Breast epithelium (tissue), 4 donors: ENCODE measurements around the gene IL21R. TPM values are rescaled to one million over a fixed set of nuclear protein-coding genes. Genes with fewer than 3 reads are reported as not detected.

Source experiments
- DNase-seq, 2 donors: peaks; one replicate each; pipeline ENCODE4 v3.0.0-alpha.2; 2019; ENCODE audit warnings: low spot score in 2 of 2
- H3K27ac ChIP-seq, 2 donors: fragments of 200-600 bp; sonication (generic) in 1 of 2; one replicate each; pipeline ENCODE4 v1.5.1; 2016 to 2019; ENCODE audit warnings: mild to moderate bottlenecking in 1 of 2
- H3K27me3 ChIP-seq, 2 donors: fragments of 200-600 bp; sonication (generic) in 1 of 2; one replicate each; pipeline versions ENCODE4 v1.5.1 to v1.6.0; 2017 to 2019; ENCODE audit warnings: control low read depth in 1 of 2, mild to moderate bottlenecking in 1 of 2
- H3K36me3 ChIP-seq: fragments of 200-600 bp; one replicate; pipeline ENCODE4 v1.5.1; 2019
- H3K4me1 ChIP-seq, 2 donors: fragments of 200-600 bp; sonication (generic); one replicate each; pipeline ENCODE4 v1.5.1; 2016 to 2019; ENCODE audit warnings: control low read depth in 1 of 2
- H3K4me3 ChIP-seq, 3 donors: fragments of 200-600 bp; sonication (generic); 1 replicate in 2 of 3; 2 replicates in 1 of 3; pipeline ENCODE4 v1.5.1; 2016 to 2019; ENCODE audit warnings: mild to moderate bottlenecking in 3 of 3, moderate library complexity in 2 of 3
- H3K9me3 ChIP-seq, 2 donors: fragments of 200-600 bp; sonication (generic) in 1 of 2; one replicate each; pipeline ENCODE4 v1.5.1; 2016 to 2019; ENCODE audit warnings: control low read depth in 1 of 2
- POLR2A ChIP-seq: fragments of 450-650 bp; IDR thresholded peaks from one replicate; pipeline ENCODE4 v1.6.1; 2016; ENCODE audit warnings: antibody characterized with exemption, mild to moderate bottlenecking, moderate library complexity
- POLR2AphosphoS5 ChIP-seq, 3 donors: sonication (generic); formaldehyde crosslinking; IDR thresholded peaks; one replicate each; pipeline ENCODE4 v1.6.1; 2017; ENCODE audit warnings: antibody characterized with exemption in 3 of 3
- intact Hi-C: fragments of 100-400 bp; cut with DNase I; formaldehyde crosslinking; loops from one replicate; pipeline ENCODE4 v1.15.1; 2023; ENCODE audit warnings: low total_unique reads
- total RNA-seq, 3 donors: library from RNA; depleted of rRNA; stranded (reverse); fragments of >200 nt; gene quantifications; one replicate each; pipeline ENCODE4 v1.1.0, GENCODE V29; 2016
- TF ChIP-seq, protein P1 (sequence below), 3 donors: fragments of 450-650 bp; IDR thresholded peaks; one replicate each; pipeline ENCODE4 v1.5.1; 2016 to 2017; ENCODE audit warnings: antibody characterized with exemption in 3 of 3, mild to moderate bottlenecking in 3 of 3, moderate library complexity in 3 of 3

The IL21R gene
- under 1 TPM in 2 of 3 donors, not detected in 1; 0.16 to 0.33 TPM for total RNA-seq

DNA sequence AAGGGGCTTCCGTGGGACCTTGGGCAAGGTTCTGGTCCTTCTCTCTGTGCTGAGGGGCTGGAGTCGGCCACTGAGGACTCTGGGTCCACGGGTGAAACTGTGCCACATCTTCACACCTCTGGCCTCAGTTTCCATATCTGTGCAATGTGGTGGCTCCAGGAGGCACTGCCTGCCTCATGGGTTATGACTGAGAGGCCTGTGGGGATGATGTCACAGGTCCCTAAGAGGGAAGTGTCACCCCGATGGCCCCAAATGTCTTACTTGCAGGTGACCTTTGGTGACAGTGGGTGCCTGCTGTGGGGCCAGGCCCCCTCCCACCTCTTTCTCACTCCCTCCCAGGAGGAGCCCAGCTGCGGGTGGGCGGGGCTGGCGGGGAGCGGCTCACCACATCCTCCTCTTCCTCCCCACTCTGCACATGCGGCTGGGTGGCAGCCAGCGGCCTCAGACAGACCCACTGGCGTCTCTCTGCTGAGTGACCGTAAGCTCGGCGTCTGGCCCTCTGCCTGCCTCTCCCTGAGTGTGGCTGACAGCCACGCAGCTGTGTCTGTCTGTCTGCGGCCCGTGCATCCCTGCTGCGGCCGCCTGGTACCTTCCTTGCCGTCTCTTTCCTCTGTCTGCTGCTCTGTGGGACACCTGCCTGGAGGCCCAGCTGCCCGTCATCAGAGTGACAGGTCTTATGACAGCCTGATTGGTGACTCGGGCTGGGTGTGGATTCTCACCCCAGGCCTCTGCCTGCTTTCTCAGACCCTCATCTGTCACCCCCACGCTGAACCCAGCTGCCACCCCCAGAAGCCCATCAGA is at the start of gene IL21R:
Gene IL21R, plus strand, starts transcription at position 407 of the 801 bp plus-strand sequence. CDS start 27,898 bp downstream, outside the sequence.
- Histone ChIP-seq H3K4me1 (no peaks in the 10 kb centered on the region), H3K4me3 (peak within 1 kb of the TSS in 2 of 3 donors; percentile 15 to 28), H3K27me3 (peaks cover 0 to 15% of the 10 kb centered on the region in 2 donors), H3K36me3 (no peaks in the 10 kb centered on the region), H3K27ac (no peak within 1 kb of the TSS), H3K9me3 (no peaks in the 10 kb centered on the region)
- intact Hi-C loops: no loop called here
- DNase-seq: peak in 1 of 2 donors; percentile 24
- no peak for TF ChIP-seq POLR2A
- TF ChIP-seq, protein P1, sequence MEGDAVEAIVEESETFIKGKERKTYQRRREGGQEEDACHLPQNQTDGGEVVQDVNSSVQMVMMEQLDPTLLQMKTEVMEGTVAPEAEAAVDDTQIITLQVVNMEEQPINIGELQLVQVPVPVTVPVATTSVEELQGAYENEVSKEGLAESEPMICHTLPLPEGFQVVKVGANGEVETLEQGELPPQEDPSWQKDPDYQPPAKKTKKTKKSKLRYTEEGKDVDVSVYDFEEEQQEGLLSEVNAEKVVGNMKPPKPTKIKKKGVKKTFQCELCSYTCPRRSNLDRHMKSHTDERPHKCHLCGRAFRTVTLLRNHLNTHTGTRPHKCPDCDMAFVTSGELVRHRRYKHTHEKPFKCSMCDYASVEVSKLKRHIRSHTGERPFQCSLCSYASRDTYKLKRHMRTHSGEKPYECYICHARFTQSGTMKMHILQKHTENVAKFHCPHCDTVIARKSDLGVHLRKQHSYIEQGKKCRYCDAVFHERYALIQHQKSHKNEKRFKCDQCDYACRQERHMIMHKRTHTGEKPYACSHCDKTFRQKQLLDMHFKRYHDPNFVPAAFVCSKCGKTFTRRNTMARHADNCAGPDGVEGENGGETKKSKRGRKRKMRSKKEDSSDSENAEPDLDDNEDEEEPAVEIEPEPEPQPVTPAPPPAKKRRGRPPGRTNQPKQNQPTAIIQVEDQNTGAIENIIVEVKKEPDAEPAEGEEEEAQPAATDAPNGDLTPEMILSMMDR (IDR thresholded peaks at IDR 0.05): no peak

DNA sequence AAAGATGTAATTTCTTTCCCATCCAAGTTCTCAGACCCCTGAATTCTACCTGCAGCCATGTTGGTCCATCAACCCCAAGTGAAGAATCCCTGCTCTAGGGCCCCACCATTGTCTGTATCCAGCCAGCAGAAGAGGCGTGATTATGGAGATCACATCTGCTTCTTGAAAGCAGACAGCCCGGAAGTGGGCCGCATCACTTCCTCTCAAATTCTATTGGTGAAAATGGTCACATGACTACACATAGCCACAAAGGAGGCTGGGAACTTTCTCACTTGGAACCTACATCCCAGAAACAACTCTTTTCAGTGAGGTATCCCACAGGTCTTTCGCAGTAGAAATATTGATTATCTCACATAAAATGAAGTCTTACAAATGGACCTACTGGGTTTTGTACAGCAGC is 48.1 kb upstream of the IL21R start:
- no peaks in the 10 kb centered on the region for H3K36me3 ChIP-seq
- intact Hi-C loops: no loop called here
- no peak overlapping the region for H3K27ac ChIP-seq

DNA sequence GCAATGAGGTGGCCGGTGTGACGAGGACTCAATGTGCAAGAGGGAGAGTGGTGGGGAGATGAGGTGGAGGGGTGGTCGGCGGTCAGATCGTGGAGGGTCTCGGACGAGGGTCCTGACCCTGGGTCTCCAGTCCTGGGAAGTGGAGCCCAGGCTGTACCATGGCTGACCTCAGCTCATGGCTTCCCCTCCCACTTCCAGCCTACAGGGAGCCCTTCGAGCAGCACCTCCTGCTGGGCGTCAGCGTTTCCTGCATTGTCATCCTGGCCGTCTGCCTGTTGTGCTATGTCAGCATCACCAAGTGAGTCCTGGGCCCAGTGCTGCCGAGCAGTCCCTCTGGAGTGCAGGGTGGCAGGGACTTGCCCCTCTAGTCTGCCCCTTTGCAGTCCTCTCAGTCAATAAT is 46.4 kb upstream of the IL21R start:
- no peak overlapping the region for H3K27ac ChIP-seq
- H3K27me3 ChIP-seq: no peaks in the 10 kb centered on the region
- H3K4me3 ChIP-seq: no peak overlapping the region
- no peaks in the 10 kb centered on the region for H3K4me1 ChIP-seq
- no peaks in the 10 kb centered on the region for H3K9me3 ChIP-seq
- intact Hi-C loops: no loop called here
- no peaks in the 10 kb centered on the region for H3K36me3 ChIP-seq
- no peak for DNase-seq
- TF ChIP-seq POLR2A (no peak), POLR2AphosphoS5 (IDR thresholded peaks at IDR 0.05) (no peak)
- TF ChIP-seq, protein P1 (IDR thresholded peaks at IDR 0.05): no peak

More for the DNA sequence above, 48.1 kb upstream of the IL21R start:
- no peak for DNase-seq
- TF ChIP-seq POLR2A (no peak), POLR2AphosphoS5 (IDR thresholded peaks at IDR 0.05) (no peak)
- TF ChIP-seq, protein P1 (IDR thresholded peaks at IDR 0.05): no peak
- Histone ChIP-seq H3K4me1 (no peaks in the 10 kb centered on the region), H3K27me3 (no peaks in the 10 kb centered on the region), H3K4me3 (no peak overlapping the region), H3K9me3 (no peaks in the 10 kb centered on the region)

DNA sequence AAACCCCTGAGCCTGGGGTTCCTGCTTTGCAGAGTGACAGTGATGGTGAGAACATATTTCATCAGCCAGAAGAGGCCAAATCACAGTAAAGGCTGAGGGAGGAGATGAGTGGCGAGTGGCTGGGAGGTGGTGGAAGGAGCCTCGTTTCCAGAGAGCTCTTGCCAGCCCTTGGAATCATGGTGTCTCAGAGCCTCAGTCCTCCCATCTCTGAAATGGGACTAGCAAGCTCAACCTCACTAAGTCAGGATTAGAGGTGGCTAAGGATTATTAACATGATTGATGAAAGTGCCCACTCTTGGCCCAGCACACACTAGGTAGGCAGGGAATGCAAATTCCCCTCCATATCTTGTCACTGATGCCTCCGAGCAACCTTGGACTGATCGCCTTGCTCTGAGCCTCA is 45.2 kb upstream of the IL21R start:
- Histone ChIP-seq H3K27me3 (no peaks in the 10 kb centered on the region), H3K4me3 (no peak overlapping the region), H3K36me3 (no peaks in the 10 kb centered on the region), H3K27ac (no peak overlapping the region), H3K9me3 (no peaks in the 10 kb centered on the region), H3K4me1 (no peaks in the 10 kb centered on the region)
- DNase-seq: no peak
- intact Hi-C loops: no loop called here
- TF ChIP-seq, protein P1 (IDR thresholded peaks at IDR 0.05): no peak
- TF ChIP-seq POLR2A (no peak), POLR2AphosphoS5 (IDR thresholded peaks at IDR 0.05) (no peak)

DNA sequence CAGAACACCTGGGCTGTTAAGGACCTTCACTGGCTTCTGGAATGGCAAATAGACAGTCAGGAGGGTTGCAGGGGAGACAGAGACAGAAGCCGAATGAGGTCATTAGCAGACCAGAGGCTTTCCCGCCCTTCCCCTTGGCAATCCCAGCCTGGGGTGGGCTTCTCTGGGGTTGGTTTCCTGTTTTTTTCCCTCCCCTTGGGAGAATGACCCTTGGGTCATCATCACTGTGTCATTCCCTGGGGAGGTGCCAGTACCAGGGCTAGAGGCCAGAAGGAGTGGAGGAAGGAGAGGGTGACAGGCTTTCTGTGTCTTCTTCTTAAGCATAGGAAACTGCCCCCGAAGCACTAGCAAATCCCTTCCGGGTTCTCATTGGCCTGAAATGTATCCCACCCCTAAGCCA is 42.9 kb upstream of the IL21R start:
- Histone ChIP-seq H3K36me3 (no peaks in the 10 kb centered on the region), H3K4me1 (no peaks in the 10 kb centered on the region), H3K4me3 (no peak overlapping the region), H3K27me3 (no peaks in the 10 kb centered on the region), H3K9me3 (no peaks in the 10 kb centered on the region), H3K27ac (no peak overlapping the region)
- no peak for DNase-seq
- intact Hi-C loops: no loop called here
- TF ChIP-seq, protein P1 (IDR thresholded peaks at IDR 0.05): no peak
- no peak for TF ChIP-seq POLR2AphosphoS5 (IDR thresholded peaks at IDR 0.05)
- no peak for TF ChIP-seq POLR2A
